Glomerular endothelial cell (primary cell): ENCODE measurements around the gene KIAA1614. TPM values are rescaled to one million over a fixed set of nuclear protein-coding genes. Genes with fewer than 3 reads are reported as not detected.

ENCODE experiments used
- DNase-seq: peaks from one replicate; pipeline ENCODE4 v3.0.0-alpha.2; 2011; ENCODE audit warnings: low read depth, low spot score; ENCODE audit errors: extremely low read depth
- total RNA-seq: library from RNA; depleted of rRNA; stranded (reverse); fragments of >200 nt; gene quantifications from 2 replicates; pipeline ENCODE4 v1.2.3, GENCODE V29; 2015

The KIAA1614 gene
- 3.4 and 5.1 TPM in 2 replicates for total RNA-seq

DNA sequence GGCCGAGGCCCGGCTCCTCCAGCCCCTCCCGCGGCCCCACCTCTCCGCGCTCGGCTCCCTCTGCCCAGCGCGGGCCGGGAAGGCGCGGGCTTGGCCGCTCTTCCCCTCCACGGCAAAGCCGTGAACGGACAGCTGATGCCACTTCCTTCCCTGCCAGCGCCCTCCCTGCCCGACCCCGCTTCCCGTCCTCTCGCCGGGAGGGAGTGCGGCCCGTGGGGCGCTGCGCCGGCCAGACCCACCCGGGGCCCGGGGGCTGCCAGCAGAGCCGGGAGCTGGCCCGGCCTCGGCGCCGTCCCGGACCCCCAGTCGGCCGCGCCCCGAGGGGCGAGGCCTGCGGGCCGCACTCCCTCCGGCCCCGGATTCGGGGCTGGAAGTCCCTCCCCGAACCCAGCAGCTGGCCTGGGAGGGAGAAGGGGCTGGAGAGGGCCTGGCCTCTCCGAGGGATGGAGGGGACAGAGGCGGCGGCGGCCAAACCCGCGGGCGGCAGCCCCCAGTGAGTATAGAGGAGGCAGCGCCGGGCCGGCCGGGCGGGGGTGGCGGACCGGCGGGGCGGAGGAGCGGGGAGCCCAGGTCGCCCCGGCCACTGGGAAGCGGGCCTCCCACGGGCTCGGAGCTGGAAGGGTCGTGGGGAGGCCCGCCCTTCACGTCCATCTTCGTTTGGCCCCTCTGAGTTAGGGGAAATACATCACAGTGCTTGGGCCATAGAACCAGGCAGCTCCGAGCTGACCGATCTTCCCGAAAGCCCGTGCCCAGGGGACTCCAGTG, at the start of gene KIAA1614:
Gene KIAA1614 (plus strand): TSS at position 97 of the 765 bp plus-strand sequence. CDS start 347 bp downstream, at position 444.
- no peak for DNase-seq

GRCh38 chr1:180863158-180863775, 49.4 kb upstream of the KIAA1614 start:
- peak; percentile 63 for DNase-seq

DNA sequence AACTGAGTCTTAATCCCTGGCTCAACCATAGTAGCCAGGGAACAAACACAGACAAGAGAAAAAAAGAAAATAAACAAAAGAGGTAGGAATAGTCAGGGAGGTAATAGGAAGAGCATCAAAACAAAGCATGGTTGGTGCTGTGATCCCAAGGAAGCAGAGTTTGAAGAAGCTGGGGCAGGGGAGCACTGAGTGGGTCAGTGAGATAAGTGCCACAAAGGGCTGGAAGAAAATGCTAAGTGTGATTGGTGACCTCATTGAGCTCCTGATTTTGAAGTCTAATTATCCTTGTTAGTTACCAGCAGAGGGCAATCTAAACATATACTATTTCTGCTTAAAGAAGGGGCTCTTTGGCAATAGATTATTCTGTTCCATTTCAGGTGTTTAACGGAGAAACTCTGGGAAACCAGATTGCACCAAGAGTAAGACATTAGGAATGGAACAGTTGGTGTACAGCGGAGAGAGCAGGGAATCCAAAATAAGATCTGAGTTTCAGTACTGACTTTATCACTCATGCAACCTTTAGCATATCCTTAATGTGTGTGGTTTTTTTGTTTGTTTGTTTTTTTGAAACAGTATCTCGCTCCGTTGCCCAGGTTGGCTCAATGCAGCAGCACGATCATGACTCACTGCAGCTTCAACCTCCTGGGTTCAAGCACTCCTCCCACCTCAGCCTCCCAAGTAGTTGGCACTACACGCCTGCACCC, 30.7 kb upstream of the KIAA1614 start:
- peak; percentile 22 for DNase-seq

GRCh38 chr1:180884588-180885300, 28.0 kb upstream of the KIAA1614 start:
- DNase-seq = no peak

DNA sequence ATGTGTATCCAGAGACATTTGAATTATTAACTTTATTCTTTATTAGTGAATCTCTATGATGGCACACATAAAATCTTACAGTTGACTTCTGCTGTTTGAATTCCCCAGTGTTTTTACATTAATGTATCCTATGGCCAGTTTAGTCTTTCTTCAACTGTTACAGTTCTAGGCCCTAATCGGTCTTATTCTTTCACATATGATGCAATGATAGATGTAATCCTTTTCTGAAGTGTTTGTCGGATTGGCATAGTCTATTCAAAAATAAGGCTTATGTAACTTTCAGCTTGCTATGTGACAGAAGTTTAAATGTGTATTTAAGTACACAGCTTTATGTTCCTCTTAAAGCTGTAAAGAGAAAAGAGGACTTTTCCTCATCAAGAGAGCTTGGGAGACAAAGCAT, 26.4 kb upstream of the KIAA1614 start:
- DNase-seq = no peak

DNA sequence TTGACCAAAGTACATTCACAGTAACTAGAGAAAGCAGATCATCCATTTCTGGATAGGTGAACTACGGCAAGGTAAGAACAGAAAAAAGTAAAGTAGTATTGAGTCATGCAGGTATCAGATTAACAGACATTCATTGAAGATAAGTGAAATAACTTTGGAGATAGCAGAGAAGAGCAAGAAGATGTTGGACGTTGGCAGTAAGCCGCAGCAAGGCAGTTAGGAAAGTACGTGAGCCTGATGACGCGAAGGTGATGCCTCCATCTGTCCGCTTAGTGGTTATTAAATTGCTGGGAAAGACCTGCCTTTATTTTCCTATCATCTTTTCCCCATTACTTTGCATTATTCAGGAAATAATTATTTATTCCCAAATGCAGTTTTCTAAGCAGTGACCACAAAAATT, 24.9 kb upstream of the KIAA1614 start:
- DNase-seq = no peak

DNA sequence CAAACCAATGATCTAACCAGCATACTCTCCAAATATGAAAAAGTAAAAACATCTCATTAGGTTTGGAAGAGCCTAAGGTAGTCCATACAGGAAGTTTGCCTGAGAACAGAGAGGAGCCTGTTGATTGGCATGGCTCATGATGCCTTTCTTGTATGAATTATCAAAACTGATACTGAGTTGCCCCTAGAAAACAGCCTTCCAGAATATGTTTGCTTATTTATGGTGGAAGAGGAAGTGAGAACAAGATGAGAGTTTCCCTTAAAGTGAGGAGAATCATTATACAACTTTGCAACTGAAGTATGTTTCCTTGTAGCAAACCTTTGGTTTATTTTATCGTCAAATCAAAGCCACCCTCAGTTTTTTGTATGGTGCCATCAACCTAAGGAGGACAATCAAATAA, 23.8 kb upstream of the KIAA1614 start:
- DNase-seq = no peak

DNA sequence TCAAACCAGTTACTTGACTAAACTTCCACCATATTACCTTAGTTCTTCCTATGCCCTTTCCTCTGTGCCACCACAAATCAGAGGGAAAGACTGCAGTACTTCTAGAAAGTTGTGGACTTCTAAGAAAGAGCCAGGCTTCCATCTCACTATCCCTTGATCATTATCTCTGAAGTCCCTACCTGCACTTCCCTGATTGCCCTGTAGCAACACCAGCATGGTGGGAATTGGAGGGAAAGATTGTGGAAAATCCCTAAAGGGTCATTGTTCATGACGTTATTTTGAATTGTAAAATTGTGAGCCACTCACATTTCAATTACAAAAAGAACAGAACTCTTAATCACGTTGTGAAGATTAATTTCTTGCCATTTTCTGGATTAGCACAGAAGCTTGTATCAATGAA, 23.4 kb upstream of the KIAA1614 start:
- no peak for DNase-seq

DNA sequence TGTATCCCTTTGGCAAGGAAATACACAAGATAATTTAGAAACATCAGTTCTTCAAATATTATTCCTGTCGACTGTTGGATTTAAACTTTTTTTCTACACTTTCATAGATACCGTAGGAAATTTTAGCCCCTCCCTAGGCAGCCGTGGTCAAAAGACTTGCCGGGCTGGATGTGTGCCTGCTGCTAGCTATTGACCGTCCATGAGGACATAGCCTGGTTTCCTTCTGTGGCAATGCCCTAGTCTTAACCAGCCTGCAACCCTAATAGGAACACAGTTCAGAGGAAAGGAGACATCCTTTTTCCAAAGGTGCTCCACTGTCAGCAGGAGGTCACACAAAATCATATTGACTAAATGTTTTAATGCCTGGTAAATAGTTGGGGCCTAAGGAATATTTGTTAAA, 20.4 kb upstream of the KIAA1614 start:
- DNase-seq = no peak

GRCh38 chr1:180892675-180893074, 20.0 kb upstream of the KIAA1614 start:
- DNase-seq = no peak

DNA sequence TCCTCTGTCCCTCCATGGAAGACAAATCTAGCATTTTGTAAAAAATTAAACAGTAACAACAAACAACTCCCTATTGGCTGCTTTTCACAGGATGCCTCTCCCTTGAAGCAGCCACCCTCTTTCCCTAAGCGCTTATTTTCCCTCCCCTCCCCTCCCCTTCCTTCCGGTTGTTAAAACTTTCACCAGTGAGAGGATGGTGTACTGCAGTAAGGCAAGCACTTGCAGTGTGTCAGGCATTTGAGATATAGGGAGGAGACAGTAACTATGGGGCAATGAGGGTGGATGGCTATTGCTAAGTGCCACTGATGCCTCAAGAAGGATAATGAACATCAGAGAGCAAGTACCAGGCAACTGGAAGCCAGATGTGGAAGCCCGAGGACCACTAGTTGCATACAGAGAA, 19.1 kb upstream of the KIAA1614 start:
- DNase-seq = no peak

GRCh38 chr1:180896161-180896560, 16.5 kb upstream of the KIAA1614 start:
- no peak for DNase-seq

GRCh38 chr1:180898441-180899219, 14.1 kb upstream of the KIAA1614 start:
- DNase-seq = no peak

DNA sequence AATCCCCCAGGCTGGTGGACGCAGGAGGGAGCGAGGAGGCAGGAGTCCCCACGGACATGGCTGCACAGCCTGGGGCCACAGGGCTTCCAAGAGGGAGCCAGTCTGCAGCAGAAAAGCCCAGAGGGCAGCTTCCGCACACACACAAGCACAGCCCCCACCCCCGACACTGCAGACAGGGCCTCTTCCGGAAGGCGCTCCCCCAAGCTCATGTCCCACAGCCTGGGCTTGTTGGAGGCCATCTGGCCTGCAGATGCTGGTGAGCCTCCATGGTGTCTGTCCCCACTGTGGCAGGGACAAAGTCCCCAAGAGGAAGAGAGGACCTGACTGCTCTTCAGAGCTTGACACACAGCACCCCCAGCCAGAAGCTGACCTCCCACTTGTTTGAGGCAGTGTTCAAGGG, 13.4 kb upstream of the KIAA1614 start:
- DNase-seq = no peak

DNA sequence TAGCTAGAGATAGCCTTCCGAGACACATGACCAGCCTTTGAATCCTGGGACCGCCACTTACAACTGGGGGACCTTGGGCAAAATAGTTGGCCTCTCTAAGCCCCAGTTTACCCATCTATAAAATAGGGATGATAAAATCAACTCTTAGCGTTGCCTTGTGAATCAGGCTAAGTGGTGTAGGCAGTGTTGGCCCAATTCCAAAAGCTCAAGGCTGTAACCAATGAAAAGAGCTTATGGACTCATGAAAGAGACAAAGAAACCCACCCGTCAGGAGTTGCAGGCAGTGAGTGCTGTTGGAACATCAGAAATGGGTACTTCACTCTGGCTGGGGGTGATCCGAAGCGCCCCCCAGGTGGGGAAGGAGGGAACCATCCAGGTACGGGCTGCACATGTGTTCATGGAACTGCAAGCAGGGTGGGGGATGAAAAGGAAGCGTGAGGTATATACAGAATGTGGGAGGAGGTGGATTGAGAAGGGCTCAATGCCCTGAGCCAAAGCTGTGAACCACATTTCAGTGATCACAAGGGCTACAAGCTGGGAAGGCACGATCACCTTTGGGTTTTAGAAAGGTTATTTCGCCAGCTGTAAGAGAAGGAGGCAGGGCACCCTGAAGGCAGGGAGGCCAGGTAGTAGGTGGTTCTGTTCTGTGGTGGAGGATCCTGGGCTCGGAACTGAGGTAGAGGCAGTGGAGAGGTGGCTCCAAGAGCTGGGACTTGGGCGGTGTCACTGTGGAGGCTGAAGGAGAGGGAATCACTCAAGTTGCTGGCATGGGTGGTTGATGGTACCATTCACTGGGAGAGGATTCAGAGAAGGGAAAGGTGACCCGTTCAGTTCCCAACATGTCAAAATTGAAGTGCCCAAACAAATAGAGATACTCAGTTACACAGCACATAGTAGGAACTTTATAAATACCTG, 11.4 kb upstream of the KIAA1614 start:
- DNase-seq = no peak

- no peak for DNase-seq
Measured at GRCh38 chr1:180902541-180902940, 10.2 kb upstream of the KIAA1614 start.

- no peak for DNase-seq
Measured at GRCh38 chr1:180905927-180906326, 6.8 kb upstream of the KIAA1614 start.

GRCh38 chr1:180906511-180906910, 6.2 kb upstream of the KIAA1614 start:
- no peak for DNase-seq

DNA sequence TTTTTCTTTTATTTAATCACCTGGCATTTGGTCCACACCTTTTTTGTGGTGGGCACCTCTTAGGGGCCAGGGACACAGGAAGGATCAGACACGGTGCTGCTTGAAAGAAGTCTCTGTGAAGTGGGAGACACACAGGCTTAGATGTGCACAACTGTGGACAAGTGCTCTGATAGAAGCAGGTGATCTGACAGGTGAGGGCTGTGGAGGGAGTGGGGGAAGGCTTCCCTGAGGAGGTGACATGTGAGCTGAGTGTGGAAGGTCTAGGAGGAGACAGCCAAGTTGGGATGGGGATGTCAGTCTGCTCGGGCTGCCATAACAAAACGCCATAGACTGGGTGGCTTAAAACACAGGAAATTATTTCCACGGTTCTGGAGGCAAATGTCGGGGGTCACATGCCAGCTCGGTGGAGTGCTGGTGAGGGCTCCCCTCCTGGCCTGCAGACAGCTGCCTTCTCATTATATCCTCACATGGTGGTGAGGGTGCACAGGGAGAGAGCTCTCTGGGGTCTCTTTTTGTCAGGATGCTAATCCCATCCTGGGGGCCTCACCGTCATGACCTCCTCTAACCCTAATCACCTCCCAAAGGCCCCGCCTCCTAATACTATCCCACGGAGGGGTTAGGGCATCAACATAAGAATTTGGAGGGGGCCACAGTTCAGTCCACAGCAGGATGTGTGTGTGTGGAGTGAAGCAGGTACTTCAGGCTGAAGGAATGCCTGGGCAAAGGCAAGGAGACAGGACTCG, 5.2 kb upstream of the KIAA1614 start:
- DNase-seq = no peak
